ENCODE results near the gene RPN2. TPM values are rescaled to one million over a fixed set of nuclear protein-coding genes. Genes with fewer than 3 reads are reported as not detected.

RPN2 gene
- total RNA-seq, 4 donors from 2014 or later = 89.7 to 125 (median 111) TPM

DNA sequence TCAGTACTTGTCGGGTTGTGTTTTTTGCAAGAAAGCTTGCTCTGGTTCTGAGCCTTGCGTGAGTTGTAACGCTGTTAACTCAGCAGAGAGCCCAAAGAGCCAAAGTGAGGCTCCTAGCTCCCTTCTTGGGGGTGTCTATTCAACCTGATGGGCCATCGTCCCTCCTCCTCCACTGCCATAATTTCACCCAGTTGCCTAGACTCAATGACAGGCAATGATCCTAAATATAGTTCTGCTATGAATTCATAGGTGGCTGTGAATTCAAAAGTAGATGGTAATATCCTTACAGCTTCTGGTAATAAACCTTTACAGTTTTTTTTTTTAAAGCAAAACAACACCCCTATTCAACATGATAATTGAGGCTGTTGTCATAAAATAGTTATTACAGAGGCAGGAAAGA, 43.0 kb downstream of the RPN2 start:
- no peaks in the 10 kb centered on the region for H3K27me3 ChIP-seq
- H3K4me3 ChIP-seq = no peak overlapping the region
- H3K4me1 ChIP-seq = peaks cover 10 to 51% (median 46%) of the 10 kb centered on the region in 4 donors
- peaks cover 26 to 70% (median 55%) of the 10 kb centered on the region in 4 donors for H3K36me3 ChIP-seq
- H3K27ac ChIP-seq (replicated peaks in 1 of 4) = peak overlapping the region; percentile 34 to 67 (median 62)
- TF ChIP-seq POLR2AphosphoS5 (IDR thresholded peaks at IDR 0.05) = no peak
- TF ChIP-seq, protein P1, sequence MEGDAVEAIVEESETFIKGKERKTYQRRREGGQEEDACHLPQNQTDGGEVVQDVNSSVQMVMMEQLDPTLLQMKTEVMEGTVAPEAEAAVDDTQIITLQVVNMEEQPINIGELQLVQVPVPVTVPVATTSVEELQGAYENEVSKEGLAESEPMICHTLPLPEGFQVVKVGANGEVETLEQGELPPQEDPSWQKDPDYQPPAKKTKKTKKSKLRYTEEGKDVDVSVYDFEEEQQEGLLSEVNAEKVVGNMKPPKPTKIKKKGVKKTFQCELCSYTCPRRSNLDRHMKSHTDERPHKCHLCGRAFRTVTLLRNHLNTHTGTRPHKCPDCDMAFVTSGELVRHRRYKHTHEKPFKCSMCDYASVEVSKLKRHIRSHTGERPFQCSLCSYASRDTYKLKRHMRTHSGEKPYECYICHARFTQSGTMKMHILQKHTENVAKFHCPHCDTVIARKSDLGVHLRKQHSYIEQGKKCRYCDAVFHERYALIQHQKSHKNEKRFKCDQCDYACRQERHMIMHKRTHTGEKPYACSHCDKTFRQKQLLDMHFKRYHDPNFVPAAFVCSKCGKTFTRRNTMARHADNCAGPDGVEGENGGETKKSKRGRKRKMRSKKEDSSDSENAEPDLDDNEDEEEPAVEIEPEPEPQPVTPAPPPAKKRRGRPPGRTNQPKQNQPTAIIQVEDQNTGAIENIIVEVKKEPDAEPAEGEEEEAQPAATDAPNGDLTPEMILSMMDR (IDR thresholded peaks at IDR 0.05) = no peak
- TF ChIP-seq POLR2A (IDR thresholded peaks at IDR 0.05; ENCODE audit: low read depth) = no peak
- no peak for TF ChIP-seq EP300 (IDR thresholded peaks at IDR 0.05)
- H3K9me3 ChIP-seq = no peaks in the 10 kb centered on the region
- no peak for DNase-seq (ENCODE audit: extremely low spot score)
- intact Hi-C loops (cut with DNase I) = no loop called here
- 89% methylated on average over 4 of the region's 4 CpGs for WGBS

DNA sequence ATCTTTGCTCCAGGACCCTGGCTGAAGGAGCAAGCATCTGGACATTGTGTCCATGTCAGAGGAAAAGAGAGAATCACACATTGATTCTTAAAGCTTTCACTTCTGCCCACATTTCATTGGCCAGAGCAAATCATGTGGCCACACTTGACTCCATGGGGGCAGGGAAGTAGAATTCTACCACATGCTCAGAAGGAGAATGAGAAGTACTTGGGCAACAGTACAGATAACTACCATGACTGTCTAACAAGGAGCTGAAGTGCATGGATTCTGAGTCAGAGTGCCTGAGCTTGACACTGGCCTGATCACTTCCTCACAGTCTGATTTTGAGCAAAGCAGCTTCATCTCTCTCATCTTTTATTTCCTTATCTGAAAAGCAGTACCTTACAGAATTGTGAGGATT, 43.9 kb downstream of the RPN2 start:
- peak overlapping the region in 2 of 4 donors; percentile 16 to 67 for H3K27ac ChIP-seq (replicated peaks in 1 of 4)
- H3K27me3 ChIP-seq = no peaks in the 10 kb centered on the region
- no peak for DNase-seq (ENCODE audit: extremely low spot score)
- H3K9me3 ChIP-seq = no peaks in the 10 kb centered on the region
- no peak overlapping the region for H3K4me3 ChIP-seq
- no peak for TF ChIP-seq EP300 (IDR thresholded peaks at IDR 0.05)
- no peak for TF ChIP-seq POLR2AphosphoS5 (IDR thresholded peaks at IDR 0.05)
- TF ChIP-seq, protein P1 (IDR thresholded peaks at IDR 0.05) = no peak
- no peak for TF ChIP-seq POLR2A (IDR thresholded peaks at IDR 0.05; ENCODE audit: low read depth)
- intact Hi-C loops (cut with DNase I) = no loop called here
- peaks cover 20 to 60% (median 56%) of the 10 kb centered on the region in 4 donors for H3K4me1 ChIP-seq
- peaks cover 26 to 69% (median 50%) of the 10 kb centered on the region in 4 donors for H3K36me3 ChIP-seq

DNA sequence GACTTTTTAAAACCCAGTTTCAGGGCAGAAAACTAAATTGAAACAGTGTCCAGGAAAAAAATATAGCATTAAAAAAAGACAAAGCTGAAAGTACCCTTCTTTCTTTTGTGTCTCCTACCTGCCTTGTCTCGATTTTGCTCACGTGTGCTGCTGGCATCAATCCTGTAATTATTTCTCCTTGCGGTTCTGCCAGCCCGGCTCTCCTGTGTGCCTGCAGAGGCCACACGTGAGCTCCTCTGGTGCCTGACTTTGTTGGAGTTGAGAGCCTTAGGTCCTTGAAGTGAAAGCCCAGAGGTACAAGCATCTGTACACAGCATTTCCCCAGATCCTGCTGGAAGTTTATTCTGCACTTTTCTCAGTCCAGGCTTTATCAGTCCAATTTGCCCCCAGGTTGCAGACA, 46.0 kb downstream of the RPN2 start:
- H3K27ac ChIP-seq (replicated peaks in 1 of 4) = no peak overlapping the region
- 84% methylated on average over 5 of the region's 5 CpGs for WGBS
- no peaks in the 10 kb centered on the region for H3K9me3 ChIP-seq
- H3K4me3 ChIP-seq = no peak overlapping the region
- TF ChIP-seq POLR2A (IDR thresholded peaks at IDR 0.05; ENCODE audit: low read depth) (no peak), POLR2AphosphoS5 (IDR thresholded peaks at IDR 0.05) (no peak), EP300 (IDR thresholded peaks at IDR 0.05) (no peak)
- TF ChIP-seq, protein P1 (IDR thresholded peaks at IDR 0.05) = no peak
- peaks cover 39 to 76% (median 63%) of the 10 kb centered on the region in 4 donors for H3K36me3 ChIP-seq
- no peaks in the 10 kb centered on the region for H3K27me3 ChIP-seq
- H3K4me1 ChIP-seq = peaks cover 30 to 66% (median 58%) of the 10 kb centered on the region in 4 donors
- DNase-seq (ENCODE audit: extremely low spot score) = no peak
- intact Hi-C loops (cut with DNase I) = no loop called here

DNA sequence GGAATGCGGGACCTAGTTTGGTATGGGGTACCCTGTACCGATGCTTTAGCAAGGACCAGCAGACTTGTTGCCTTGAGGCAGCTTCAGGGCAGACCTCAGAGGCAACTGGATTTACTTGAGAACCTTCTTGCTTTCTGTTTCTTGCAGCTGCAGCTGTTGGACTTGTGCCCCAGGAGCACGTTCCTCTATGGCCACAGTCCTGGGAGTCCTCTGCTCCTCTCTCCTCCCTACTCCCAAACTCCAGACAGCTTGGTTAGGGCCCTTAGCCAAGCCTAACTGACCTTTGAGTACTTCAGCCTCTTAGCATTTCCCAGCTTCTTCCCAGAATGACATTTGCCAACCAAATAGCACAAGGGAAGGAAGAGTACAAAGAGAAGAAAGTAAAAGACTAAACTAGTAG, 47.8 kb downstream of the RPN2 start:
- no peaks in the 10 kb centered on the region for H3K27me3 ChIP-seq
- H3K9me3 ChIP-seq = no peaks in the 10 kb centered on the region
- intact Hi-C loops (cut with DNase I) = no loop called here
- no peak overlapping the region for H3K4me3 ChIP-seq
- DNase-seq (ENCODE audit: extremely low spot score) = no peak
- WGBS = 60% methylated on average over 3 of the region's 3 CpGs
- TF ChIP-seq, protein P1 (IDR thresholded peaks at IDR 0.05) = no peak
- TF ChIP-seq POLR2AphosphoS5 (IDR thresholded peaks at IDR 0.05) (no peak), POLR2A (IDR thresholded peaks at IDR 0.05; ENCODE audit: low read depth) (no peak)
- H3K27ac ChIP-seq (replicated peaks in 1 of 4) = peak overlapping the region in 3 of 4 donors; percentile 16 to 48 (median 38)
- peaks cover 26 to 48% (median 42%) of the 10 kb centered on the region in 4 donors for H3K4me1 ChIP-seq
- peaks cover 55 to 92% (median 79%) of the 10 kb centered on the region in 4 donors for H3K36me3 ChIP-seq

DNA sequence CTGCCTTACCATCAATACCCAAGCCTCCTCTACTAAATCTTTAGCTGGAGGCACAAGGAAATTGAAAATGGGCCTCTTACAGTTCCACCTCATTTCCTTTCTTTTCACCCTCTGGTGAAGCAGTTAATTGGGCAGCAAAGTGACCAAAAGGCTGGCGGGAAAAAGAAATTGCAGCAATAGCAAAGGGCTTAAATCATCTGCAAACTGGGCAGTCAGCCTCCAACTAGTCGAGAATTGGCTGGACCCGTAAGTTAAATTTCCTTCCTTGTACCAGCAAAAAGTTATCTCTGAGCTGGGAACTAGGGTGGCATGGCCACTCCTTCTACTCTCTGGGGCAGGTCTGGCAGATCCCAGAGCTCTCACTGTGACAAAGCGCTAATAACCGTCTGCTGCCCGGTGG, 49.0 kb downstream of the RPN2 start:
- intact Hi-C loops (cut with DNase I) = no loop called here
- Histone ChIP-seq H3K27me3 (no peaks in the 10 kb centered on the region), H3K36me3 (peaks cover 67 to 100% (median 88%) of the 10 kb centered on the region in 4 donors), H3K27ac (replicated peaks in 1 of 4) (peak overlapping the region; percentile 29 to 48 (median 30)), H3K4me1 (peaks cover 24 to 43% (median 31%) of the 10 kb centered on the region in 4 donors), H3K9me3 (no peaks in the 10 kb centered on the region), H3K4me3 (no peak overlapping the region)
- 66% methylated on average over 6 of the region's 6 CpGs for whole genome bisulfite sequencing
- DNase-seq (ENCODE audit: extremely low spot score) = no peak
- no peak for TF ChIP-seq POLR2AphosphoS5 (IDR thresholded peaks at IDR 0.05)
- TF ChIP-seq, protein P1 (IDR thresholded peaks at IDR 0.05) = no peak
- TF ChIP-seq POLR2A (IDR thresholded peaks at IDR 0.05; ENCODE audit: low read depth) = no peak
- TF ChIP-seq EP300 (IDR thresholded peaks at IDR 0.05) = no peak
